H1 (cell line): Measurements from ENCODE around the gene RND2. TPM values are rescaled to one million over a fixed set of nuclear protein-coding genes. Genes with fewer than 3 reads are reported as not detected.

Source experiments
- SAP30 ChIP-seq: fragments of 300-600 bp; sonication (generic); IDR thresholded peaks from 2 replicates; pipeline ENCODE4 v1.7.1; 2012; ENCODE audit warnings: low read length, moderate library complexity, mild to moderate bottlenecking, inconsistent platforms; ENCODE audit not compliant: insufficient read depth, insufficient replicate concordance
- TAF7 ChIP-seq: optimal IDR thresholded peaks from 2 replicates; pipeline ENCODE3; 2011; ENCODE audit warnings: low read depth, mild to moderate bottlenecking, inconsistent platforms, low read length, moderate library complexity, borderline replicate concordance
- polyA plus RNA-seq, 7 experiments: library from polyadenylated mRNA; depleted of rRNA in 3 of 7; stranded (reverse) in 5 of 7; unstranded in 2 of 7; fragments of >200 nt in 5 of 7; fragments of 200-250 nt in 2 of 7; gene quantifications; 1 replicate in 5 of 7; 2 replicates in 1 of 7; 4 replicates in 1 of 7; pipeline versions ENCODE4 v1.2.1 to v1.2.3, GENCODE V29; 2011 to 2013; ENCODE audit warnings: missing spikeins in 2 of 7, mixed read lengths in 2 of 7
- total RNA-seq: library from RNA; stranded (reverse); fragmentation: NEBNext Ultra II Directional; extraction: Animal tissue kit (Norgen Biotek cat#: 25700); gene quantifications from 2 replicates; pipeline ENCODE4 v1.2.1, GENCODE V29; 2021
- TF ChIP-seq, protein P1 (sequence below): fragments of 300-600 bp; sonication (generic); IDR thresholded peaks from 2 replicates; pipeline ENCODE4 v1.7.1; 2012; ENCODE audit warnings: low read length, moderate library complexity, mild to moderate bottlenecking, inconsistent platforms; ENCODE audit not compliant: insufficient replicate concordance

The RND2 gene
- total and polyA plus RNA-seq, 2 of the 8 experiments (the other 6 are each of a cell fraction or from before 2014, with no cell fraction given), result 51.3 to 61.4 TPM

DNA sequence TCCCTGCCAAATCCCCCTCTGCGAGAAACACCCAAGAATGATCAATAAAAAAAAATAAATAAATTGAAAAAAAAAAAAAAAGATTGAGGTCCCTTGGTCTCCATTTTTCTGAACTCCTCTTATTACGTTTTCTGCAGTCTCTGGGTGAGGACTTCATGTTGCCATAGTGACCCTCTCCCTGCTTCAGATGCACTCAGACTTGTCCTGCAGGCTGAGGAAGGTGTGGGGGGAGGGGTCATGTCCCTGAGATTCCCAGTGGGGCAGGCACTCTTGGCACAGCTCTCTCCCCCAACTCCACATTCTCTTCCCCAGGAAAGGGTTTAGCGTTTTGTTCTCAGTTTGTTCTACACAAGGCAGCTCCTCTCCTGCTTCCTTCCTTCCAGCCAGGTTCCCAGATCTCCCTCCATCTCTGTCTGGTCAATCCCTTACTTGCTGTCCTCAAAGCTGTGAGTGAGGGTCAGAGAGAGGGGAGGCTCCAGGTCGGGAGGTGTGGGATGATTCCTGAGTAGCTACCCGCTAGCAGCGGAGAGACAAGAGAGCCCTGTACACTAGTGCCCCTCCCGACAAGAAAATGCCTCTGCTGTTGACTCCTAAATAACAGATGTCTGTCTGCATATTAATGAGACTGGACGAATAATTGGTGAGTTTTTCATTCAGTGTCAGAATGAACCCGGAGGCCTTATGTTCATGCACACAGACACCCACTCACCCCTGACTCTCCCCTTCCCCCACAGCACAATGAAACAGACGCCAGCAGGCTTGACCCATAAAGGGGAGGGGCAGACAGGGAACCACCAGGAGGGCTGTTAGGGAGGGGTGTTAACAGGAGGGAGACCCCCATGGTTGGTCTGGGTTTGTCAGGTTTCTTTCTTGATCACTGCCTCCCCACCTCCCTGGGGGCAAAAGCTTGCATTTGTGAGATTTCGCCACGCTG, 9.2 kb downstream of the RND2 start (continued):
- TF ChIP-seq SAP30 (no peak), TAF7 (no peak)
- TF ChIP-seq, protein P1, sequence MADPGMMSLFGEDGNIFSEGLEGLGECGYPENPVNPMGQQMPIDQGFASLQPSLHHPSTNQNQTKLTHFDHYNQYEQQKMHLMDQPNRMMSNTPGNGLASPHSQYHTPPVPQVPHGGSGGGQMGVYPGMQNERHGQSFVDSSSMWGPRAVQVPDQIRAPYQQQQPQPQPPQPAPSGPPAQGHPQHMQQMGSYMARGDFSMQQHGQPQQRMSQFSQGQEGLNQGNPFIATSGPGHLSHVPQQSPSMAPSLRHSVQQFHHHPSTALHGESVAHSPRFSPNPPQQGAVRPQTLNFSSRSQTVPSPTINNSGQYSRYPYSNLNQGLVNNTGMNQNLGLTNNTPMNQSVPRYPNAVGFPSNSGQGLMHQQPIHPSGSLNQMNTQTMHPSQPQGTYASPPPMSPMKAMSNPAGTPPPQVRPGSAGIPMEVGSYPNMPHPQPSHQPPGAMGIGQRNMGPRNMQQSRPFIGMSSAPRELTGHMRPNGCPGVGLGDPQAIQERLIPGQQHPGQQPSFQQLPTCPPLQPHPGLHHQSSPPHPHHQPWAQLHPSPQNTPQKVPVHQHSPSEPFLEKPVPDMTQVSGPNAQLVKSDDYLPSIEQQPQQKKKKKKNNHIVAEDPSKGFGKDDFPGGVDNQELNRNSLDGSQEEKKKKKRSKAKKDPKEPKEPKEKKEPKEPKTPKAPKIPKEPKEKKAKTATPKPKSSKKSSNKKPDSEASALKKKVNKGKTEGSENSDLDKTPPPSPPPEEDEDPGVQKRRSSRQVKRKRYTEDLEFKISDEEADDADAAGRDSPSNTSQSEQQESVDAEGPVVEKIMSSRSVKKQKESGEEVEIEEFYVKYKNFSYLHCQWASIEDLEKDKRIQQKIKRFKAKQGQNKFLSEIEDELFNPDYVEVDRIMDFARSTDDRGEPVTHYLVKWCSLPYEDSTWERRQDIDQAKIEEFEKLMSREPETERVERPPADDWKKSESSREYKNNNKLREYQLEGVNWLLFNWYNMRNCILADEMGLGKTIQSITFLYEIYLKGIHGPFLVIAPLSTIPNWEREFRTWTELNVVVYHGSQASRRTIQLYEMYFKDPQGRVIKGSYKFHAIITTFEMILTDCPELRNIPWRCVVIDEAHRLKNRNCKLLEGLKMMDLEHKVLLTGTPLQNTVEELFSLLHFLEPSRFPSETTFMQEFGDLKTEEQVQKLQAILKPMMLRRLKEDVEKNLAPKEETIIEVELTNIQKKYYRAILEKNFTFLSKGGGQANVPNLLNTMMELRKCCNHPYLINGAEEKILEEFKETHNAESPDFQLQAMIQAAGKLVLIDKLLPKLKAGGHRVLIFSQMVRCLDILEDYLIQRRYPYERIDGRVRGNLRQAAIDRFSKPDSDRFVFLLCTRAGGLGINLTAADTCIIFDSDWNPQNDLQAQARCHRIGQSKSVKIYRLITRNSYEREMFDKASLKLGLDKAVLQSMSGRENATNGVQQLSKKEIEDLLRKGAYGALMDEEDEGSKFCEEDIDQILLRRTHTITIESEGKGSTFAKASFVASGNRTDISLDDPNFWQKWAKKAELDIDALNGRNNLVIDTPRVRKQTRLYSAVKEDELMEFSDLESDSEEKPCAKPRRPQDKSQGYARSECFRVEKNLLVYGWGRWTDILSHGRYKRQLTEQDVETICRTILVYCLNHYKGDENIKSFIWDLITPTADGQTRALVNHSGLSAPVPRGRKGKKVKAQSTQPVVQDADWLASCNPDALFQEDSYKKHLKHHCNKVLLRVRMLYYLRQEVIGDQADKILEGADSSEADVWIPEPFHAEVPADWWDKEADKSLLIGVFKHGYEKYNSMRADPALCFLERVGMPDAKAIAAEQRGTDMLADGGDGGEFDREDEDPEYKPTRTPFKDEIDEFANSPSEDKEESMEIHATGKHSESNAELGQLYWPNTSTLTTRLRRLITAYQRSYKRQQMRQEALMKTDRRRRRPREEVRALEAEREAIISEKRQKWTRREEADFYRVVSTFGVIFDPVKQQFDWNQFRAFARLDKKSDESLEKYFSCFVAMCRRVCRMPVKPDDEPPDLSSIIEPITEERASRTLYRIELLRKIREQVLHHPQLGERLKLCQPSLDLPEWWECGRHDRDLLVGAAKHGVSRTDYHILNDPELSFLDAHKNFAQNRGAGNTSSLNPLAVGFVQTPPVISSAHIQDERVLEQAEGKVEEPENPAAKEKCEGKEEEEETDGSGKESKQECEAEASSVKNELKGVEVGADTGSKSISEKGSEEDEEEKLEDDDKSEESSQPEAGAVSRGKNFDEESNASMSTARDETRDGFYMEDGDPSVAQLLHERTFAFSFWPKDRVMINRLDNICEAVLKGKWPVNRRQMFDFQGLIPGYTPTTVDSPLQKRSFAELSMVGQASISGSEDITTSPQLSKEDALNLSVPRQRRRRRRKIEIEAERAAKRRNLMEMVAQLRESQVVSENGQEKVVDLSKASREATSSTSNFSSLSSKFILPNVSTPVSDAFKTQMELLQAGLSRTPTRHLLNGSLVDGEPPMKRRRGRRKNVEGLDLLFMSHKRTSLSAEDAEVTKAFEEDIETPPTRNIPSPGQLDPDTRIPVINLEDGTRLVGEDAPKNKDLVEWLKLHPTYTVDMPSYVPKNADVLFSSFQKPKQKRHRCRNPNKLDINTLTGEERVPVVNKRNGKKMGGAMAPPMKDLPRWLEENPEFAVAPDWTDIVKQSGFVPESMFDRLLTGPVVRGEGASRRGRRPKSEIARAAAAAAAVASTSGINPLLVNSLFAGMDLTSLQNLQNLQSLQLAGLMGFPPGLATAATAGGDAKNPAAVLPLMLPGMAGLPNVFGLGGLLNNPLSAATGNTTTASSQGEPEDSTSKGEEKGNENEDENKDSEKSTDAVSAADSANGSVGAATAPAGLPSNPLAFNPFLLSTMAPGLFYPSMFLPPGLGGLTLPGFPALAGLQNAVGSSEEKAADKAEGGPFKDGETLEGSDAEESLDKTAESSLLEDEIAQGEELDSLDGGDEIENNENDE, result no peak
